ENCODE results near the gene UMODL1.

UMODL1 gene

GRCh38 chr21:42163511-42163863, 92.4 kb downstream of the UMODL1 start:
- TF ChIP-seq CTCF (conservative IDR thresholded peaks at IDR 0.05; ENCODE audit: low read depth, low read length), result no peak
- H3K4me3 ChIP-seq (ENCODE audit: low read depth, low read length), result no peak overlapping the region
- no peak for DNase-seq (ENCODE audit: low read depth)

DNA sequence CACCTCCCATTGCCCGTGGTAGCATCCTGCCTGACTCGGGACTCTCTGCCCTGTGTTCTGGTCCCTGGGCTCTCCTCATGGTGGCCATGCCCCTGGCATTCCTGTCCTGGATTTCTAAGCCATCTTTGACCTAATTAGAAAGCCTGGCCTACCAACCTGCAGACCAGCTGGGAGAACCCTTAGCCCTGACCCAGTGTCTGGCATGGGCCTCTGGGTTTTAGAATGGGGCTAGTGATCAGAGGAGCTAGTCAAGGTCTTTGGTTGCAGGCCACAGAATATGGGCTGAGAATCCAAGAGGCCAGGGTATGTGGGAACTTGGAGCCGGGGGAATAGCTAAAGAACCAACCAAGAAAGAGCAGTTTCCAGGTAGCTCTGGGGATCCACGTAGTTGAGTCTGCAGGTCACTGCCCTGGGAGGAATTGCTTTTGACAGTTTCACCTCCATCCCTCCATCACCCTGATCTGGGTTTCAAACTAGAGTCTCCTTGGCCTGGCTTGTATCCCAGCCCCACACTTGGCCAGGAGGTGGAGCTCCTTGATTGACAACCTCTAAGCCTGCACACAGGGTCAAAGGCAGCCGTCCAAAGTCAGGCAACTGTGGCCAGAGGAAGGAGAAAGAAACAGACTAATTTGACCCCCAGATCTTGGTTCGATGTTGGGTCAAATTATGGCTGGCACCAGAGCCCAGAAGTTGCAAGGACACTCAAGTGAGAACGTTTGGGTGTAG, 93.1 kb downstream of the UMODL1 start:
- DNase-seq (ENCODE audit: low read depth), result peak; percentile 50
- peak; percentile 70 for TF ChIP-seq CTCF (conservative IDR thresholded peaks at IDR 0.05; ENCODE audit: low read depth, low read length)
- H3K4me3 ChIP-seq (ENCODE audit: low read depth, low read length), result no peak overlapping the region

DNA sequence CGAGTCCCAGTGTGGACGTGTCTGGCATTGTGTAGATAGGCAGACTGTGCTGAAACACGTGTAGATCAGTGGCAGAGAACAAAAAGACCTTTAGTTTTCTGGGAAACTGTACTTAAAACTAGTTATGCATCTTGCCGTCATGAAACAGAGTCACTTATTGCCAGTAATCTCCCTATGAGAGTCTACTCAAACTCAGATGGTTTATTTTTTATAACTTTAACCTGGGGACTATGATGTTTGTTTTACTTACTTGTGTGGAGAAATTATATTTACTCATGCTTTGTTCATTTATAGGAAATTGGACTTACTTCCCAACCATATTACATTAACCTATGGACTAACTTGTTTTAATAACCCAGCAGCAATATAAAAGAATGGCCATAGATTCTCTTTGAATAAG, 93.7 kb downstream of the UMODL1 start:
- no peak overlapping the region for H3K4me3 ChIP-seq (ENCODE audit: low read depth, low read length)
- DNase-seq (ENCODE audit: low read depth), result no peak
- TF ChIP-seq CTCF (conservative IDR thresholded peaks at IDR 0.05; ENCODE audit: low read depth, low read length), result no peak

GRCh38 chr21:42165901-42166300, 94.8 kb downstream of the UMODL1 start:
- no peak for TF ChIP-seq CTCF (conservative IDR thresholded peaks at IDR 0.05; ENCODE audit: low read depth, low read length)
- no peak for DNase-seq (ENCODE audit: low read depth)

DNA sequence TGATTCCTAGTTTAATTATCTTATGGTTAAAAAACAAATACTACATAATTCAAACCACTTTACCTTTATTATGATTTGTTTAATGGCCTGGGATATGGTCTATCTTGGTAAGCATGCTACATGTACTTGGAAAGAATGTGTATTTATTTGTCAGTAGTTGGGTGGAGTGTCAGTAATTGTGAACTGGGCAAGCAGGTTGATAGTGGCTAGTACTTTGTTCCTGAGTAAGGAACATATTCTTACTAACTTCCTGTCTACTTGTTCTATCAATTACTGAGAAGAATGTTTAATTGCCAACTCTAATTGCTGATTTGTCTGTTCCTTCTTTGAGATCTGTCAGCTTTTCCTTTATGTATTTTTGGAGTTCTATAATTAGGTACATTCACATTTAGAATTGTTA, 98.6 kb downstream of the UMODL1 start:
- no peak for DNase-seq (ENCODE audit: low read depth)
- no peak overlapping the region for H3K4me3 ChIP-seq (ENCODE audit: low read depth, low read length)
- TF ChIP-seq CTCF (conservative IDR thresholded peaks at IDR 0.05; ENCODE audit: low read depth, low read length), result no peak

More at GRCh38 chr21:42165901-42166300, 94.8 kb downstream of the UMODL1 start:
- no peak overlapping the region for H3K4me3 ChIP-seq (ENCODE audit: low read depth, low read length)

GRCh38 chr21:42171091-42172053, 100.3 kb downstream of the UMODL1 start:
- H3K4me3 ChIP-seq (ENCODE audit: low read depth, low read length), result no peak overlapping the region
- no peak for TF ChIP-seq CTCF (conservative IDR thresholded peaks at IDR 0.05; ENCODE audit: low read depth, low read length)
- DNase-seq (ENCODE audit: low read depth), result no peak
